DMS 273 (cell line): ENCODE data around the gene ACTRT2.

Experiments used
- DNase-seq: peaks from one replicate; lab custom pipeline; 2025; ENCODE audit not compliant: unreplicated experiment; lab: John Stamatoyannopoulos, UW

ACTRT2 gene

DNA sequence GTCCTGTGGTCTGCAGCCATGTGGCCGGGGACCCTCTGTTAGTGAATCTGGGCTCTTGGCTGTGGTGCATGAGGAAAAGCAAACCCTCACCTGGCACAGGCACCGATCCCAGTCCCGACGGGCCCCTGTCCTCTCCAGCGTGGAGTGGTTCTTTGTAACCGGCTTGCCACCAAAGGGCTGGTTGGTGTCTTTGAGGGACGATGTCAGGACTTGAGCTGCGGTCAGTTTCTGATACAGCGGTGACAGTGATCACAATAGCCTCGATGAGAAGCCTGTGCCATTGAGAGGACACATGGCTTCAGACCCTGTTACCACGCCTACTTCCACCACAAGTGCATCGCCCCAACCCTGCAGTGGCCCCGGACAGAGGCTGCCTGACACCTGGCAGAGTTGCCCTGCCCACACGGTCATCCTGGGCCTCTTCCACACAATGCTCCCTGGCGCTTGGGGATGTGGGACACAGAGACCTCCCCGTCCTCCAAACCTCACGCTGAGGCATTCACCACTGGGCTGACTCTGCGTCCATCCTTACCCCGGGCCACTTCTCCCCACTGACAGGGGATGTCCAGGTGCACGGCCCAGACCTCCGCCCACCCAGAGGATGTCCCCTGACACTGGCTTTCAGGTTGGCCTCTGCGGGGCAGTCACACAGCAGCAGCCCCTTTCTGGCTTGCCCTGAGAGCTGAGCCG lies 18.8 kb upstream of the ACTRT2 start:
- DNase-seq = no peak

DNA sequence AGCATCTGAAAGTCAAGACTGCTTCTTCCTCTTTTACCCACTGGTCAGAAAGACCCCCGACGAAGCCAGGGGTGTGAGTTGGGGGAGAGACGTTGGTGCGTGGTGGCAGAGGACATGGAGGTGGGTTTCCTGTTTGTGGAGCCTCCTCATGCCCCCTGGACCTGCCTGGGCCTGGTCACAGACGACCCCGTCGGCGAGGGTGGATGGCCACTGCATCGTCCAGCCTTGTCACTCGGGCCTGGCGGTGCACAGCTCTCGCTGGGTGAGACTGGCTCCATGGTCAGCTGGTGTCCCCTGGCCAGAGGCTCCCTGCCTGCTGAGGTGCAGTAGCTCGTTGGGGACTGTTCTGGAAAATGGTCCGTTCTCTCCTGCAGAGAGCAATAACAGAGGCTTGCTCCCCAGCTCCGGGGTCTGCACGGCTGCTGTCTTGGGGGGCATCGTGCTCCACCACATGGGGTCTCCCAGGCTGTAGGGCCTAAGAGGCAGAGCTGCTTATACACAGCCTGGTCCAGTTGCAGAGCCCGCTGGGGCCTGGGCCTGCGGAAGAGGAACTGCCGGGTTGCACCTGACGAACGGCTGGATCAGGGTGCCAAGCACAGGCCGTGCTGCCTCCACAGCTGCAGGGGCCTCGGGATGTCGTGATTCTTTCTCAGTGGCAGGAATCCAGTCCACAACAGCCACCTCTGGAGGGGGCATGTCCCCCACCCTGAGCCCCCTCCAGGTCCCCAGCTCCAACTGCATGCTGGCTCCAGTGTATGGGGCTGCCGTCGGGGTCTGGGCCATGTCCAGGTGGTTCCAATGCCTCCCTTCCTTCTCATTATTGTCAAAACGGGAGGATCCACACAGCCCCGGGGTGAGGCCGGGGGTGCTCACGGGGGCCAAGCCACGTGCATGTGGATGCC lies 18.0 kb upstream of the ACTRT2 start:
- DNase-seq = no peak

DNA sequence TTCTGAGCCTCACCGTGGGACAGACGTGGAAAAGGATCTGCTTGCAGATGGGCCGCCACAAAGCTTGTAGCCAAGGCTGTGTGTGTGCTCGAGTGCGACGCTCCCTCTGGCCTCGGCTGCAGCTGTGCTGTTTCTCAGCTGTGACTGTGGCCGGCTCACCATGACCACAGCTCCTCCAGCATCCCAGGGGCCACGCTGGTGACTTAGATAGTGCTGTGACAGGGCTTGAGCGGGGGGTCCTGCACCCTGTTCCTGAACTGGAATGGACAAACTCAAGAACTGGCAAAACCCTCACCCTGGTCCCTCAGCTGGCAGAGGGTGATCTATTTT lies 17.4 kb upstream of the ACTRT2 start:
- DNase-seq = no peak

DNA sequence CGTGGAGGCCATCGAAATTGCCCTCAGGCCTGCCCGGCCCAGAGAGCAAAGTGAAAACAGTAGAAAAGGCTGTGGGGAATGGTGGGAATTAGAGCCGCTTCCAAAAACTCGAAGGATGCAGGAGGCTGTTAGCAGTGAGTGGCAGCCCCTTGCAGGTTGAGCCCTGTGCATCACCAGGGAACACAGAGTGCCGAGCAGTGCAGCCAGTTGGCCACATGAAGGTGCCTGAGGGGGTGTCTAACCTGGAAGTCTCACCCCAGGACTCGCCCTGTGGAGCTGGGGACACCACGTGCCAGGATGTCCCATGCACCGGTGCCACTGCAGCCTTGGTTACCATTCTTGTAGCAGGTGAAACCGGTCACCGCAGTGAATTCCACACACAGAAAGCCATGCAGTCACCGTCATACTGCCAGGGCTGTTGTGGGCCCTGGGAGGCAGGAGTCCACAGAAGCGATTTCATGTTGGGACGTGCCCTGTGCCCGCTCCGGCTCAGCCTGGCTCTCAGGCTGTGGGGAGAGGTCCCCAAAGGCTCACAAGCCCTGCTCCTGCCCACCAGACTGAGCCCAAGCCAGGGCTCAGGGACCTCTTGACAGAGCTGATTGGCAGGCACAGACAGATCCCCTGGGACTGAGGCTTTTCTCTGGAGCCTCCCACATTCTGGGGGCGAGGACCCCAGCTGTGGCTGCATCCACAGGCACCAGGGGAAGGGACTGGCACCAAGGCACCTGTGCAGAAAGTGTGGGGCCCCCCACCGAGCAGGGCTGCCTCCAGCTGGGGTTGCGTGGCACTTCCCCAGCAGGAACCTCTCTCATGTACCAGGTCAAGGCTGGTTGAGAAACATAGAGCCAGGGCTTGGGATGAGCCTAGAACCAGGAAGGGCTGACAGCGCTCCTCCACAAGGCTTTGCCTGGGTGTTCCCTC lies 16.7 kb upstream of the ACTRT2 start:
- DNase-seq = no peak

DNA sequence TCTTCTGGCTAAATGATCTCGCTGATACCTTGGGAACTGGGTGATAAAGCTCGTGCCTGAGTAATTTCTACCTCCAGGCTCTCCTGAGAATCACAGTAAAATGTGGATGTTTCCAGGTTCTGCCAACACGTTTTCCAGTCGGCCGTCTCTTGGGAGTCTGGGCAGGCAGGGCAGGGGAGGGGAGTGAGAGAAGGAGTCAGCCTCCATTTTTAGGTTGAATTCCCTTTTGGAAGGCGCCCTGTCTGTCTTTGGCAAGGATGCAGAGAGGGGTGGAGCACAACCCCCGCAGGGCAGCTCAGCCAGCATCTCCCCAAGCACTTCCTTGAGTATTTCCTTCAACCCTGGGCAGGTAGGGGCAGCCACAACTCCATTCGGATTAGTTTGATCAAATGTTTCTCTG lies 15.5 kb upstream of the ACTRT2 start:
- no peak for DNase-seq

DNA sequence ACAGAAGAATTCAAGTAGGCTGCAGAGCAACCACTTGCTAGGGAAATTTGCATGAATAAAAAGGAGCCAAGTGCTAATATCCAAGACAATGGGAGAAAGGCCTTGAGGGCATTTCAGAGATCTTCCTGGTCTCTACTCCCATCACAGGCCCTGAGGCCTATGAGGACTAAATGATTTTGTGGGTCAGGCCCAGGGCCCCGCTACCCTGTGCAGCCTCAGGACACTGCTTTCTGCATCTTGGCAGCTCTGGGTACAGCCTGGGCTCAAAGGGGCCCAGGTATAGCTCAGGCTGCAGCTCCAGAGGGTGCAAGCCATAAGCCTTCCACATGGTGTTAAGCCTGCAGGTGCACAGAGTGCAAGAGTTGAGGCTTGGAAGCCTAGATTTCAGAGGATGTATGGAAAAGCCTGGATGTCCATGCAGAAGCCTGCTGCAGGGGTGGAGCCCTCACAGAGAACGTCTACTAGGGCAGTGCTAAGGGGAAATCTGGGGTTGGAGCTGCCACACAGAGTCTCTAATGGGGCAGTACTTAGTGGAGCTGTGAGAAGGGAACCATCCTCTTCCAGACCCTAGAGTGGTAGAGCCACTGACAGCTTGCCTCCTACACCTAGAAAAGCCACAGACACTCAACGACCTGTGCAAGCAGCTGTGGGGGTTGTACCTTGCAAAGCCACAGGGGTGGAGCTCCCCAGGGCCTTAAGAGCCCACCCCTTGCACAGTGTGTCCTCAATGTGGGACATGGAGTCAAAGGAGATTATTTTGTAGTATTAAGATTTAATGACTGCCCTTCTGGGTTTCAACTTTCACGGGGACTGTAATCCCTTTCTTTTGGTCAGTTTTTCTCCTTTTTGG lies 13.7 kb upstream of the ACTRT2 start:
- DNase-seq = no peak

DNA sequence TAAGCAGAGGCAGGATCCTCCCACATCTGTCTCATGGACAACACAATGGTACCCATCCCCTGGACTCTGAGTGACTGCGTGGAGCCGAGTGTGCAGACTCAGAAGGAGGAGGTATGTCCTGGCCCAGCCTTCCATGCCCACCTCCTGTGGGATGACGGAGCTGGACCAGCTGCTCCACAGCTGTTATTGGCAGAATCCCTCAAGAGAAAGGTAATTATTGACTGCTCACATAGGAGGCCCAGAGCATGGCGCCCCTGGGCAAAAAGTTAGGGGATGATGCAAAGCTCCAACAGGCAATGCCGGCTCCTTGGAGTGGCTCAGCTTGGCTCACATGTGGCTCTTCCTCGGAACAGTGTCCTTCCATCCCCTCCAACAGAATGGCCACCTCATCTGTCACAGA lies 12.2 kb upstream of the ACTRT2 start:
- no peak for DNase-seq

DNA sequence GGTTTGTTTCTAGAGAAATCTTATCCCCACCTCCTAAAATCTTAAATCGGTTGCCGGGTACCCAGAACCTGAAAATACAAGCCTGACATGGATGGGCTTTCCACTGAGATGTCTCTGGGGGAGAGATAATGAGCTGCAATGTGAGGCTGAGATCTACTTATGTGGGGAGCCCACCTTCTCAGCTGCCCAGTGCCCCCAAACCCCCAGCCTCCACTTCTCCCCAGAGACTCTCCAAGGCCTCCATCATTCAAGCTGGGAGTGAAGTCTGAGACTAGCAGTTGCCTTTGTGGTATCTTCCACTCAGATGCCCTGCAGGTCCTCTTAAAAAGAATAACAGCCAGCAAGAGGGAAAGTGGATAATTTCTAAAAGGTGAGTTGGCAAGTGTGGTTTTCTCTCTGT lies 11.7 kb upstream of the ACTRT2 start:
- DNase-seq = no peak

DNA sequence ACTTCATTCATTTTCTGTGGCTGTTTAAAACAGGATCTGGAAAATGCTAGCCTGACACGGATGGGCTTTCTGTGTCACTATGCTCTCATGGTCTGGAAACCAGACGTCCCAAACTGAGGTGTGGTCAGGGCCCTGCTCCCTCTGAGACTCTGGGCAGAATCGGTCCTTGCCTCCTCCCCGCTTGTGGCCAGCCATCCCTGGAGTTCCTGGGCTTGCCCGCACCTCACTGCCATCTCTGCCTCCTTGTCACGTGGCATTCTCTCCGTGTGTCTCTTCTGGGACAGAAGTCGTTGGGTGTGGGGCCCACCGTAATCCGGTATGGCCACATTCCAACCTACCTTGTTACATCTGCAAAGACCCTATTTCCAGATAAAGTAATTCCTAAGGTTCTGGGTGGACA lies 10.1 kb upstream of the ACTRT2 start:
- no peak for DNase-seq

DNA sequence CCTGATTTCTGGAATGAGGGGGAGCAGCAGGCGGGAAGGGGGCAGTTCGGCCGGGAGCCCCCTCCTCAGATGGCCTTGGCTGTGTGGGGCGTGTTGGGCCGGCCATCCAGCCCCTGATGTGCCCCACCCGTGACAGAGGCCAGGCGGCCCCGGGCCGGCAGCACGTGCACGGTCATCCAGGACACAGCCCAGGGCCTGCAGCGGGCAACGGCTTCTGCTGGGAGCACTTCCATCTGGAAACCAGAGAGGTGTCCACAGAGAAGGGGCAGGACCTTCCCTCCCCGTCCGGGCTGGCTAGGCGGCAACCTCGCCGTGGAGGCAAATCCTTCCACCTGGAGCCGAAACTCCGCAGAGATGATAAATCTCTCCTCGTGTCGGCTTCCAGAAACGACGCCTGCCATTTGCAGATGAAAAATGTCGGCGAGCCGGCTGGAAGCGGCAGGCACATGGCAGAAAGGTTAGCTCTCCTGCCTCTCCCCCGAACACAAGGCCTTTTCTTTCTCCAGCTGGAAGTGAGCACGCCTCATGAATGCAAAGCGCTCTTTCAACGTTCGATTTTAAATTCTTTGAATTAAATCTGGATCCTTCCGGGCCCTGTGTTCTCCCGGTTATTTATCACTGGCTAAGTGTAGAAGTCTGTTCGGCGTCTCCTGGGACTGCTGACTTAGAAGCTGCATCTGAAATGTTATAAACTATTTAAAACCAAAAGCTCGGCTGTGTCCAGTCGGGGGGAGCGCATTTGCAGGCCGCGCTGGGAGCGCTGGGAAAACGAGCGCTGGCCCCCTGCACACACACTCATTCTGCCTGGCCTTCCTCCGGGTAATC lies 9.4 kb upstream of the ACTRT2 start:
- DNase-seq = no peak

DNA sequence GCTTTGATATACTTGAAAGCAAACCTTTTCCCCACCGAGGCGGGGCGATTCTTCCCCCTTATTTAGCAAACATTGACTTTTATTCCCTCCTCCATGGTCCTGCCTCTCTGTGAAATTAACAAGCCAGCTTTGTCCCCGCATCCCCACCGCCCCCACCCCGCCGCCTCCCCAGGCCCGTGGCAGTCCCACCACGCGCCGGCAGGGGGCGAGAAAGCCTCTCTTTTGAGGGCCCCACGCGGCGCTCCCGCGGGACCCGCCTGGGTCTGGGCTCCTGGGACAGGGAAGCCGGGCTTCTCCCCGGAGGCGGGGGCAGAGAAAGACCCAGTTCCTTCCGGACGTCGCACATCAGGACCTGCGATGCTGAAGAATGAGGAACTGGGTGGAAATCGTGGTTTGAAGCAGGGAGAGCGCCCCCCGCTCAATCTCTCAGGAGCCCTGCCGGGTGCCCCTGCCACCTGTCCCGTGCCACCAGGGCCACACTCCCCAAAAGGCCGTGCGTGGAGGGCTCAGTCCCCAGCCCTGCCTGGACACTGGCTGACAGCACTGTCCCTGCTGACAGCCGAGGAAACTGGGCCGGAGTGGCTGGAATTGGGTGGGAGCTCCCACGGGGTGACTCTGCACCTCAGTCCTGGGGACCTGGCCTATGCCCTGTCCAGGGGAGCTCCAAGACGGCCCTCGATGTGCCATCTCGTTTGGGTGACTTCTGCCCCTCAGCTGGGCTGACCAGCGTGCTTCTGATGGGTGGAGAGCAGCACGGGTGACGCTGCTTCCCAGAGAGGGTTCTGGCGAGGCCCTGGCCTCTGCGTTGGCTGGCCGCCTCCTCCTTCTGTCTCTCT lies 8.6 kb upstream of the ACTRT2 start:
- peak; percentile 69 for DNase-seq

DNA sequence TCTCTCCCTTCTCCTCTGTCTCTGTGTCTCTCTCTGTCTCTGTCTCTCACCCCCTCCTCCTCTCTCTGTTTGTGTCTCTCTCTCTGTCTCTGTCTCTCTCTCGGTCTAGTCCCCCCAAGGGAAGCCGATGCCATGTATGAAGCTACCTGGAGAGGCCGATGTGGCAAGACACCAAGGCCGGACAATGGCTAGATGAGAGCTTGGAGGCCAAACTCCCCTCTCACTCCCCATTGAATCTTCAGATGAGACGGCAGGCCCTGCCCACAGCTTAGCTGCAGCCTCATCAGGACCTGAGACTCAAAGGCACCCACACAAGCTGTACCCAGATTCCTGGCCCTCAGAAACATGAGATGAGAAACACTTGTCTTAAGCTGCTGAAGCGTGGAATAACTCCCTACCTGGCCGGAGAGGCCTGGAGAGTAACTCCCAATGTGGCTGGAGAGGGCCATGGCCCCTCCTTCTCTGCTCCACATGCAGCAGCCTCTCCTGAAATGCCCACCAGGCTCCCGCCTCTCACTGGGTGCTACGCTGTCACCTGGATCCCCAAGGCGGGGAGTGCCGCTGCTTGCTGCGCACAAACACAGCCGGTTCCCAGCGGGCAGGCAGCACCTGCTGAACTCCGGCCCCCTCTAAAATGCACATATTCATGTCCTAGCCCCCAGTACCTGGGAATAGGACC lies 7.8 kb upstream of the ACTRT2 start:
- no peak for DNase-seq

DNA sequence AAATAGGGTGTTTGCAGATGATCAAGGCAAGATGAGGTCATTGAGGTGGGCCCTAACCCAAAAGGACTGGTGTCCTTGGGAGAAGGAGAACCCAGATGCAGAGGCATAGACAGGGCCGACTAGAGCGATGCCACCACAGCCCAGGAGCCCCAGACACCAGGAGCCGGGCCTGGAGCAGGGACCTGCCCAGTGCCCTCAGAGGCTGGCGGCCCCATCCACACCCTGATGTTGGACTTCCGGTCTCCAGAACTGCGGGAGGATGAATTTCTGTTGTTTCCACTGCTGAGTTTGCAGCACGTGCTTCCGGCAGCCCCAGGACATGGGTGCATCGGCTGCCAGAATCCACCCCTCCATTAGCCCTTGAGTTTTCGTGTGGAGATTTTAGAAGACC lies 7.2 kb upstream of the ACTRT2 start:
- DNase-seq = no peak

DNA sequence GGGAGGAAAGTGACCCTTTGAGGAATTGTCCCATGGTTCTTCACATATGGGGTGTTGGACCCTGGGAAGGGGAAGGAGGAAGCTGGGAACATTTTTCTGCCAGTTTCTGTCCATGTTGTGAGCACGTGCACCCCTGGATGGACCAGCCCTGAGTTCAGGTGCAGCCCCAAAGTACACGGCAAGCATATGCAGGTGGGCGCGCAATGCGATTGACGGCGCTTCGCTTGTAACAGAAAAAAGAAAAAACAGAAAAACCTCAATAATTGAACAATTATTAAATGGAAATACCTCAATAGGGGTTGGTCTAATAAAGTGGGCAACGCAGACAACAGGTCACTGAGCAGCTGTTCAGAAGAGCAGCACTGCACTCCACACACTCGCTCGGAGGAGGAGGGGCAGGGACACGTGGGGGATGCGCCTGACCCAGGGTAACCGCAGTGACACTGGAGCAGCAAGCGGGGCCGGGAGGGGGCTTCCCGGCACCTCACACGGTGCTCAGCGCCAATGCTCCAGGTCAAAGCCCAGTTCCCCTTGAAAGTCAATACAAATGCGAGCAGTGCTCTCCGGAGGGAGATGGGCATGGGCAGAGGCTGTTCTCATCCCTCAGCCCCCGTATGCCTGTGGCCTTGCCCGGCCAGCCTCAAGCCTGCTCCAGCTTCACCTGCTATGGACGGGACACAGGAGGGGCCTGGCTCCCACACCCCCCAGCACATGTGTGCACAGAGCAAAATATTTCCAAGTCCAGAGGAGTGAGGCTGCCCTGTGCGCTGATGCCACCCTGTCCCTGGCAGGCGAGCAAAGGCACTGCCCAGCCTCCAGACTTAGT lies 6.6 kb upstream of the ACTRT2 start:
- DNase-seq = no peak

DNA sequence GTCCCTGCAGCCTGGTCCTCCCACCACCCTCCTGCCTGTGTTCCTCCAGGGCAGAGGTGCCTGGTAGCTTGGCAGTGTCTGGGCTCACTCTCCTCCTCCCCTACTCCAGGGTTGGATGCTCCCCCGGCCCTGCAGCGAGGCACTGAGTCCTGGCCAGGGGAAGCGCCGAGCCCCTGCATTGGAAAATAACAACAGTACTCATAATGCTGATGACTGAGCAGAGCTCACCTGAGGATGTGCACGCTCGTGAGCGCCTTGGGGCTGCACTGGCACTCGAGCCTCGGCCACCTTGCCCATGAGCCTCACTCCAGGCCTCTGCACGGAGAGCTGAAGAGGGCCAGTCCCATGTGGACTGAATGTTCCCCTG lies 6.0 kb upstream of the ACTRT2 start:
- DNase-seq = no peak

DNA sequence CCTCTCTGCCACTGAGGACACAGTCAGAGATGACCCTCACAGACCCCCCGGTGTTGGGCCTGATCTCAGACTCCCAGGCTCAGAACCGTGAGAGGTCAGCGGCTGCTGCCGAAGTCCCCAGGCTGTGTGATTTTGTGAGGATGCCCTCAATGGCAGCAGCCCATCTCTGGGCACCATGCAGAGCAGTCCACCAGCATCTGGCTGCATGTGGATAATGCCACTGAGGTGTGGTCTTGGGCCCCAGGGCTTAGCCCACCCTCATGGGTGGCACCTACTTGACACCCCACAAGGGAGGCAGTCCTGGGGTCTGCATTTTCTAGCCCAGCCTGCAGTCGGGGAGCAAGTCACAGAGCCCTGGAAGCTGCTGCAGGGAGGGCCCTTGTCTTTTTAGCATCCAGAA lies 5.5 kb upstream of the ACTRT2 start:
- DNase-seq = no peak

DNA sequence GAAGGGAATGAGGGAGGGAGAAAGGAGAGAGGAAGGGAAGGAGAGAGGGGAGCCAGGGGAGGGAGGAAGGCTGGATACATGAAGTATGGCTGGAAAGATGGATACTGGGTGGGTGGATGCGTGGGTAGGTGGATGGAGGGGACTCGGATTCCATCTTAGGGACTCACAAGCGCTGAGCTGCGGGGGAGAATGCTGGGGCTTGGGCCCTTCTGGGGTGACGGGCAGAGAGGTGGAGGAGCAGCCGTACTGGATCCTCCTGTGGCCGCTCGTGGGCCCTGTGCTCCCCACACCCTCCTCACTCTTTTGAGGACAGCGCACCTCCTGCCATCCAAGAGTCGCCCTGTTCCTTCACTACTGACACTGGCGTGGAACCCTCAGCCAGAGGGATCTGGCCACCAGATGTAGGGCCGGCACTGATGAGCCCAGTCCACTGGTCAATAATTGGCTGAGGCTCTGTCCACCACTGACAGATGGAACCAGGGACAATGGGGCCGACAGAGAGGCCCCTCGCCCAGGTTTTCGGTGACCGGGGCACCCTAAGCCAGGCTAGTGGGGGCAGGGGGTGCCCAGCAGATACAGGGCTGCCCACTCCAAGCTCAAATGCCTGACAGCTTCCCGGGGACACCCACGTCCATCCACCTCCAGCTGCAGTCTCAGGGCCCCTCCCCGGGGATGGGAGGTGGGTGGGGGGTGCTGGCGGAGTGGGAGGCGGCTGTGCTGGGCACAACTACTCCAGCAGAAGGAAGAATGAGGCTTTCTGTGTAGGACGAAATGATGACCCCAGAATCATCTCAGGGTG lies 4.4 kb upstream of the ACTRT2 start:
- no peak for DNase-seq
